GM18861 (cell line): ENCODE results near the gene C2CD5.
A peak's percentile ranks its signal among the peaks of the same experiment; 100 is the strongest.
"Not testable (repeated sequence)": the region's sequence is repeated elsewhere in the genome, so short reads cannot be mapped to it uniquely, and the experiment has no call there.

Source experiments
- ATAC-seq: cut with Tn5 transposase; IDR thresholded peaks from one replicate; pipeline ENCODE4 v1.9.1; 2021; ENCODE audit not compliant: unreplicated experiment

C2CD5 gene, protein sequence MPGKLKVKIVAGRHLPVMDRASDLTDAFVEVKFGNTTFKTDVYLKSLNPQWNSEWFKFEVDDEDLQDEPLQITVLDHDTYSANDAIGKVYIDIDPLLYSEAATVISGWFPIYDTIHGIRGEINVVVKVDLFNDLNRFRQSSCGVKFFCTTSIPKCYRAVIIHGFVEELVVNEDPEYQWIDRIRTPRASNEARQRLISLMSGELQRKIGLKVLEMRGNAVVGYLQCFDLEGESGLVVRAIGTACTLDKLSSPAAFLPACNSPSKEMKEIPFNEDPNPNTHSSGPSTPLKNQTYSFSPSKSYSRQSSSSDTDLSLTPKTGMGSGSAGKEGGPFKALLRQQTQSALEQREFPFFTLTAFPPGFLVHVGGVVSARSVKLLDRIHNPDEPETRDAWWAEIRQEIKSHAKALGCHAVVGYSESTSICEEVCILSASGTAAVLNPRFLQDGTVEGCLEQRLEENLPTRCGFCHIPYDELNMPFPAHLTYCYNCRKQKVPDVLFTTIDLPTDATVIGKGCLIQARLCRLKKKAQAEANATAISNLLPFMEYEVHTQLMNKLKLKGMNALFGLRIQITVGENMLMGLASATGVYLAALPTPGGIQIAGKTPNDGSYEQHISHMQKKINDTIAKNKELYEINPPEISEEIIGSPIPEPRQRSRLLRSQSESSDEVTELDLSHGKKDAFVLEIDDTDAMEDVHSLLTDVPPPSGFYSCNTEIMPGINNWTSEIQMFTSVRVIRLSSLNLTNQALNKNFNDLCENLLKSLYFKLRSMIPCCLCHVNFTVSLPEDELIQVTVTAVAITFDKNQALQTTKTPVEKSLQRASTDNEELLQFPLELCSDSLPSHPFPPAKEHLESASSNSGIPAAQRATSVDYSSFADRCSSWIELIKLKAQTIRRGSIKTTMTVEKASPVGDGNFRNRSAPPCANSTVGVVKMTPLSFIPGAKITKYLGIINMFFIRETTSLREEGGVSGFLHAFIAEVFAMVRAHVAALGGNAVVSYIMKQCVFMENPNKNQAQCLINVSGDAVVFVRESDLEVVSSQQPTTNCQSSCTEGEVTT

GRCh38 chr12:22544038-22544979 lies at the start of gene C2CD5:
TSS of gene C2CD5 (minus strand) at chr12:22544542. CDS start at chr12:22544150, 392 bp downstream.
- peak; percentile 39 for ATAC-seq

DNA sequence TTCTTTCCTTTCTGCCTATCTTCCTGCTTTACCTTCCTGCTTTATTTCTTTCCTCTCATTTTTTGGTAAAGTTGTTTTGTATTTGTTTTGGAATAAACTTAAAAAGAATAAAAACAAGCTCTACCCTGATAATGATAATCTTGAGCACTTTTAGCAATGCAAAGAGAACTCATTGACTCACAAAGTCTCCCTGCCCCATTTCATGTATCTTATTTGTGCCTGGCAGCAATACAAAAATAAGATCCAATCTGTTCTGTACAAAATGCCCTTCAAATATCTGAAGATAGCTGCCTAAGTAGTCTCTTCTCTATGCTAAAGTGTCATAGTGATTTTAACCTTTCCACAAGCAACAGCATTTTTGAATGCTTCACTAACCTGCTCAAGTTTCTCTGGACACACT lies 49.5 kb upstream of the C2CD5 start:
- ATAC-seq = no peak

DNA sequence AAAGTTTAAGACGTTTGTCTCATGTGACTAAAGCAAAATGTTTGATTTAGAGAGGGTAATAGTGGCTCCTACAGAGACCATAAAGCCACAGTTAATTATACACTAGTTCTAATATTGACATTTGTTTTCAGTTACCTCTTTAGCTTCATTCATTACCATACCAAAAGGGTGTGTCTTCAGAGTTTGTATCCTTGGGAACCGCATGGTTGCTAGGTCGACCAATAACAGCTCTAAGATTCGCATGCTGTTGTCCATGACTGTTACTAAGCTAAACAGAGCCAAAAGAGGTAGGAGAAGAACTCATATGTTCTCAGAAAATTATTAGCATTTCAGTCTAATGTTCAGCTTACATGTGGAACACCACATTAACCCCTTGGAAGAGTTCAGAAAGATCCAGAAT lies 44.5 kb upstream of the C2CD5 start:
- no peak for ATAC-seq

- ATAC-seq = no peak
Observed at GRCh38 chr12:22578328-22578727, 34.0 kb upstream of the C2CD5 start.

- ATAC-seq = no peak
Observed at GRCh38 chr12:22577667-22578066, 33.3 kb upstream of the C2CD5 start.

- ATAC-seq = no peak
Observed at GRCh38 chr12:22576473-22576872, 32.1 kb upstream of the C2CD5 start.

- no peak for ATAC-seq
Observed at GRCh38 chr12:22576065-22576464, 31.7 kb upstream of the C2CD5 start.

- no peak for ATAC-seq
Observed at GRCh38 chr12:22574921-22575320, 30.6 kb upstream of the C2CD5 start.

- ATAC-seq = peak; percentile 85
Observed at GRCh38 chr12:22573181-22573580, 28.8 kb upstream of the C2CD5 start.

- no peak for ATAC-seq
Observed at GRCh38 chr12:22569253-22569652, 24.9 kb upstream of the C2CD5 start.

DNA sequence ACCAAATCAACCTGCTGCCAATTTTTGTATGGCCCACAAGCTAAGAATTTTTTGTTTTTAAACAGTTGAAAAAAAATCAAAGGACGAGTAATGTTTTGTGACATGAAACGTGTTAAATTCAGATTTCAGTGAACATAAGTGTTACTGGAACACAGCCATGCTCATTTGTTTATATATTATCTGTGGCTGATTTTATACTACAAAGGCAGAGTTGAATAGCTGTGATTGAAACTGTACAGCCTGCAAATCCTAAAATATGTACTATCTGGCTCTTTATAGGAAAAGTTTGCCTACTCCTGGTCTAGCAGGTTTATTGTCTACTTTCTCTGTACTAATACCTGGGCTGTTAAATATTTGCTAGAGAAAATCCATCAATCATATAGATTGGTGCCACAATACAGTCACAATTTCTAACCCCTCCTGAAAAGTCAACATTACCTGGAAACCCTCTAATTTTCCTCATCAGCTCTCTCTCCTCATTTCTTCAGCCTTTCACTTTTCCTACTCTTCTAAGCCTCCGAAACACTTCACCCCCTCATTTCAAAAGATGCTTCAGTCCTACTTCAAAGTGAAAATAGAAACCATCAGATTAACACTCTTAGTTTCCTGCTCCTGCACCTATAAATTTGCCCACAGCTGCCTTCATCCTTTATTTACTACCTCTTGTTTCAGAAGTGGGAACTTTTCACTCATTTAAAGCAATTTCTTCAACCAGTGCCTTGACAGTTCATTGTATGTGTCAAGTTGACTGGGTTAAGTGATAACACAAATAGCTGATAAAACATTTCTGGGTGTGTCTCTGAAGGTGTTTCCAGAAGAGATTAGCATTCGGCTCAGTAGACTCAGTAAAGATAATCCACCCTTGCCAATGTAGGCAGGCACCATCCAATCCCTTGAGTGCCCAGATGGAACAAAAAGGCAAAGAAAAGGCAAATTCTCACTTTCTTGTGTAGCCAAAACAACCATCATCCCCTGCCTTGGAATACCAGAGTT lies 18.0 kb upstream of the C2CD5 start:
- ATAC-seq = no peak

DNA sequence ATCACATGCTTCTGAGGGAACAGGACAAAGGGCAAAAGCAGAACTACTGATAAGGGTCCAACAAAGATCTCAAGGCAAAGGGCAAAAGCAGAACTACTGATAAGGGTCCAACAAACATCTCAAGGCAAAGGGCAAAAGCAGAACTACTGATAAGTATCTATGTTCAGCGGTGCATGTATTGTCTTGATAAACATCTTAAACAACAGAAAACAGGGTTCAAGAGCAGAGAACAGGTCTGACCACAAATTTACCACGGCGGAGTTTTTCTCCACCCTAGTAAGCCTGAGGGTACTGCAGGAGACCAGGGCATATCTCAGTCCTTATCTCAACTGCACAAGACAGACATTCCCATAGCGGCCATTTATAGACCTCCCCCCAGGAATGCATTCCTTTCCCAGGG lies 10.4 kb upstream of the C2CD5 start:
- ATAC-seq = not testable (repeated sequence)

GRCh38 chr12:22551624-22552023 lies 7.3 kb upstream of the C2CD5 start:
- no peak for ATAC-seq

GRCh38 chr12:22545255-22545654 lies 913 bp upstream of the C2CD5 start:
- no peak for ATAC-seq

GRCh38 chr12:22543246-22544037 lies 900 bp downstream of the C2CD5 start:
- ATAC-seq = peak; percentile 39

- ATAC-seq = no peak
Observed at GRCh38 chr12:22541496-22542155, 2.7 kb downstream of the C2CD5 start.

DNA sequence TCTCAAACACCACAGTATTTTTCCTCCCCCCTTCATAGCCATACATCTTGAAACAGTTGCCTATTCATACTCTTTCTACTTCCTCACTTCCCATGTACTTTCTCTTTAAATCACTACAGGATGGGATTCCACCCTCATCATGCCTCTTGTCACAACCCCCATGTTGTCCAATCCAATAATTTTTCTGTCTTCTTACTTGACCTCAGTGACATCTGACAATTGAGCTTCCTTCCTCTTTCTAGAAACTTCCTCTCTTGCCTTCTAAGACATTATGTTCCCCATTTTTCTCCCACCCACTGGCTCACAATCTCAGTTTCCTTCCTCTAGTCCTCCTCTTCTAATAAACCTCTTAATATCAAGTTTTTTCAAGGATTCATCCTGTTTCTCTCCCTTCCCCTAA lies 5.3 kb downstream of the C2CD5 start:
- ATAC-seq = no peak

- ATAC-seq = no peak
Observed at GRCh38 chr12:22538311-22538710, 6.0 kb downstream of the C2CD5 start.
